Suprapubic skin (tissue), 4 donors: Measurements from ENCODE around the gene DCDC2C. TPM values are rescaled to one million over a fixed set of nuclear protein-coding genes. Genes with fewer than 3 reads are reported as not detected.

Source experiments
- DNase-seq, 2 donors: peaks; one replicate each; pipeline ENCODE4 v3.0.0-alpha.2; 2019; ENCODE audit warnings: low spot score in 2 of 2
- H3K27ac ChIP-seq: fragments of 200-600 bp; sonication (generic); one replicate; pipeline ENCODE4 v1.5.1; 2019
- H3K27me3 ChIP-seq: fragments of 200-600 bp; sonication (generic); one replicate; pipeline ENCODE4 v1.5.1; 2019
- H3K36me3 ChIP-seq: fragments of 200-600 bp; sonication (generic); one replicate; pipeline ENCODE4 v1.5.1; 2019
- H3K4me1 ChIP-seq: fragments of 200-600 bp; sonication (generic); one replicate; pipeline ENCODE4 v1.5.1; 2019
- H3K4me3 ChIP-seq: fragments of 200-600 bp; sonication (generic); one replicate; pipeline ENCODE4 v1.5.1; 2019; ENCODE audit warnings: mild to moderate bottlenecking
- H3K9me3 ChIP-seq: fragments of 200-600 bp; sonication (generic); one replicate; pipeline ENCODE4 v1.5.1; 2019
- EP300 ChIP-seq: sonication (generic); formaldehyde crosslinking; IDR thresholded peaks from one replicate; pipeline ENCODE4 v1.6.1; 2017; ENCODE audit warnings: antibody characterized with exemption
- POLR2A ChIP-seq, 2 donors: fragments of 450-650 bp; IDR thresholded peaks; one replicate each; pipeline ENCODE4 v1.6.1; 2017; ENCODE audit warnings: antibody characterized with exemption in 2 of 2, mild to moderate bottlenecking in 2 of 2, moderate library complexity in 2 of 2
- POLR2AphosphoS5 ChIP-seq, 3 donors: sonication (generic); formaldehyde crosslinking; IDR thresholded peaks; one replicate each; pipeline ENCODE4 v1.6.1; 2017; ENCODE audit warnings: antibody characterized with exemption in 3 of 3
- WGBS: methylation state at CpG from one replicate; pipeline ENCODE4 v1.1.5; 2018; 5-methylcytosine and 5-hydroxymethylcytosine counted together
- total RNA-seq, 4 donors: library from RNA; depleted of rRNA; stranded (reverse); fragments of >200 nt; gene quantifications; one replicate each; pipeline ENCODE4 v1.1.0, GENCODE V29; 2016
- TF ChIP-seq, protein P1 (sequence below), 2 donors: fragments of 200-600 bp in 1 of 2; fragments of 450-650 bp in 1 of 2; sonication (generic) in 1 of 2; IDR thresholded peaks; one replicate each; pipeline ENCODE4 v1.5.1; 2016 to 2019; ENCODE audit warnings: antibody characterized with exemption in 2 of 2, mild to moderate bottlenecking in 1 of 2, moderate library complexity in 1 of 2

Gene DCDC2C
- total RNA-seq, 4 donors from 2014 or later = 1.0 TPM; not detected in 3

DNA sequence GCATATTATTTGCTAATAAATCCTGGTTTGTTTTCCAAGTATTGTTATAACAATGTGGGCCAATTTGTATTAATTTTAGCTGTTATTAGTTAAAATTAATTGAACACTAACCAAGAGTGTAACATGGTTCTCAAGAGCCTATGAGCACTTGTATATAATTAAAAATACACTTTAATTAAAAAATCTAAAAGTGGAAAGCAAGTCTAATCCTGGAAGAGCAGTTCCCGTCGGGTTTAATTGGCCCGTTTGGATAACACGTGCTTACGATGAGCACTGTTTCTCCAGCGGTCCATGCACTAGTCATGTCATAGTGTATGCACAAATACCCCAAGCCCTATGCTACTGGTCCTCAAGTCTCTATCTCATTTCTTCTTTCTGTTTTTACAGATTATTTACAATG is 49.0 kb downstream of the DCDC2C start:
- no peak for TF ChIP-seq POLR2A (IDR thresholded peaks at IDR 0.05)
- no peak for TF ChIP-seq POLR2AphosphoS5 (IDR thresholded peaks at IDR 0.05)
- TF ChIP-seq EP300 = no peak
- TF ChIP-seq, protein P1, sequence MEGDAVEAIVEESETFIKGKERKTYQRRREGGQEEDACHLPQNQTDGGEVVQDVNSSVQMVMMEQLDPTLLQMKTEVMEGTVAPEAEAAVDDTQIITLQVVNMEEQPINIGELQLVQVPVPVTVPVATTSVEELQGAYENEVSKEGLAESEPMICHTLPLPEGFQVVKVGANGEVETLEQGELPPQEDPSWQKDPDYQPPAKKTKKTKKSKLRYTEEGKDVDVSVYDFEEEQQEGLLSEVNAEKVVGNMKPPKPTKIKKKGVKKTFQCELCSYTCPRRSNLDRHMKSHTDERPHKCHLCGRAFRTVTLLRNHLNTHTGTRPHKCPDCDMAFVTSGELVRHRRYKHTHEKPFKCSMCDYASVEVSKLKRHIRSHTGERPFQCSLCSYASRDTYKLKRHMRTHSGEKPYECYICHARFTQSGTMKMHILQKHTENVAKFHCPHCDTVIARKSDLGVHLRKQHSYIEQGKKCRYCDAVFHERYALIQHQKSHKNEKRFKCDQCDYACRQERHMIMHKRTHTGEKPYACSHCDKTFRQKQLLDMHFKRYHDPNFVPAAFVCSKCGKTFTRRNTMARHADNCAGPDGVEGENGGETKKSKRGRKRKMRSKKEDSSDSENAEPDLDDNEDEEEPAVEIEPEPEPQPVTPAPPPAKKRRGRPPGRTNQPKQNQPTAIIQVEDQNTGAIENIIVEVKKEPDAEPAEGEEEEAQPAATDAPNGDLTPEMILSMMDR (IDR thresholded peaks at IDR 0.05) = no peak
- no peaks in the 10 kb centered on the region for H3K4me1 ChIP-seq
- H3K4me3 ChIP-seq = no peak overlapping the region
- no peaks in the 10 kb centered on the region for H3K9me3 ChIP-seq
- 92% methylated on average over 6 of the region's 6 CpGs for WGBS
- no peak overlapping the region for H3K27ac ChIP-seq
- H3K36me3 ChIP-seq = no peaks in the 10 kb centered on the region
- H3K27me3 ChIP-seq = no peaks in the 10 kb centered on the region
- peak in 1 of 2 donors; percentile 13 for DNase-seq

DNA sequence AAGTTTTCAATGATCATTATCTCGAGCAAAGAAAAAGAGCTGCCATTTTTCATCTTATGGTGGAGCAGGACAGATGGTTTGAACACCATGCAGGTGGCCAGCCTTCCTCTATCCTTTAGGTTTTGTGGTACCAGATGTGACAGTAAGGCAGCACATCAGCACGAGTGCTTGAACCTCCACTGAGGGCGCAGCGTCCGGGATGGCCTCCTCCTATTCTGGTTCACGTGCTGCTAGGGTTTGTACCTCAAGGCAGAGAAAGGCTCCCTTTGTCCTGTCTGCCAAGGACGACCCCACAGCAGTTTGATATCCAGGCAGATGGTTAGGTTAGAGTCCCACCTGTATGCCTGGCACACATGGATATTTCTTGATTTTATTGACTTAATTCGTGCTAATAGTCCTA is 50.2 kb downstream of the DCDC2C start:
- Histone ChIP-seq H3K4me1 (no peaks in the 10 kb centered on the region), H3K27ac (no peak overlapping the region), H3K27me3 (peaks cover 6% of the 10 kb centered on the region), H3K36me3 (no peaks in the 10 kb centered on the region), H3K4me3 (no peak overlapping the region), H3K9me3 (no peaks in the 10 kb centered on the region)
- WGBS = 82% methylated on average over 8 of the region's 8 CpGs
- no peak for DNase-seq
- TF ChIP-seq EP300 (no peak), POLR2AphosphoS5 (IDR thresholded peaks at IDR 0.05) (no peak), POLR2A (IDR thresholded peaks at IDR 0.05) (no peak)
- TF ChIP-seq, protein P1 (IDR thresholded peaks at IDR 0.05) = no peak

DNA sequence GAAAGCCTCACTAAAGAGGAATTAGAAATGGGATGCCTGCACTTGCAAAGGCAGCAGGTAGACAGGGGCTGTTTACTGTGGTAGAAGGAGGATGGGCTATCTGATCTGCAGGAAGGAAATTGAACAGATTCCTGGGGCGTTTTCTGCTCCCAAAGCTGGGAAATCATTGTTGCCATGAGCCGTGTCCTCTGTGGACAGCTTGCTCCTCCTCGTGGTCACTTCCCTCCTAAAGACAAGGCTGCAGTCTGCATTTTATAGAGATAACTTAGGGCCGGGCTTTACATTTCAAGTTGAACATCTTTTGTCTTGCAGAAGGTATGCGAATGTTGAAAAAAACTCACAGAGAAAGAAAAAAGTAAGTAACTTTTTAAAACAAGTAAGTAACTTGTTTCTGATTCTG is 50.9 kb downstream of the DCDC2C start:
- Histone ChIP-seq H3K36me3 (no peaks in the 10 kb centered on the region), H3K4me1 (no peaks in the 10 kb centered on the region), H3K27ac (no peak overlapping the region), H3K9me3 (no peaks in the 10 kb centered on the region), H3K4me3 (no peak overlapping the region), H3K27me3 (peaks cover 6% of the 10 kb centered on the region)
- no peak for TF ChIP-seq EP300
- no peak for TF ChIP-seq POLR2AphosphoS5 (IDR thresholded peaks at IDR 0.05)
- TF ChIP-seq, protein P1 (IDR thresholded peaks at IDR 0.05) = no peak
- TF ChIP-seq POLR2A (IDR thresholded peaks at IDR 0.05) = no peak
- 37% methylated on average over 5 of the region's 5 CpGs for WGBS
- no peak for DNase-seq

DNA sequence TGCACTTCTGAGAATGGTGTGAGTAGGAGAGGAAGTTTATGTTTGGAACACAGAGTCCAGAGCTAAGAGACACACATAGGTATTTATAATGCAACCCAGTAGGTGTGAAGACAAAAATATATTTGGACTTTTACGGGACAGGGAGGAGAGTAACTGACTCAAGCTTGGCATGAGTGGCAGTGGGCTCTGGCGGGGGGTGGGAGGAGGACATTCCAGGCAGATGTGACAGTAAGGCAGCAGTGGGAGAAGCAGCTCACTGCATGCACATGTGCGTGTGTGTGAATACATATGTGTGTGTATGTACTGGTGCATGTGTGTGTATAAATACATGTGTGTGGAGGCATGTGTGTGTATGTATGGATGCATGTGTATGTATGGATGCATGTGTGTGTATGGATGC is 51.4 kb downstream of the DCDC2C start:
- Histone ChIP-seq H3K36me3 (no peaks in the 10 kb centered on the region), H3K27ac (no peak overlapping the region), H3K4me1 (no peaks in the 10 kb centered on the region), H3K4me3 (no peak overlapping the region), H3K9me3 (no peaks in the 10 kb centered on the region), H3K27me3 (peaks cover 6% of the 10 kb centered on the region)
- 66% methylated on average over 3 of the region's 3 CpGs for WGBS
- TF ChIP-seq POLR2AphosphoS5 (IDR thresholded peaks at IDR 0.05) (no peak), EP300 (no peak), POLR2A (IDR thresholded peaks at IDR 0.05) (no peak)
- TF ChIP-seq, protein P1 (IDR thresholded peaks at IDR 0.05) = no peak
- no peak for DNase-seq

DNA sequence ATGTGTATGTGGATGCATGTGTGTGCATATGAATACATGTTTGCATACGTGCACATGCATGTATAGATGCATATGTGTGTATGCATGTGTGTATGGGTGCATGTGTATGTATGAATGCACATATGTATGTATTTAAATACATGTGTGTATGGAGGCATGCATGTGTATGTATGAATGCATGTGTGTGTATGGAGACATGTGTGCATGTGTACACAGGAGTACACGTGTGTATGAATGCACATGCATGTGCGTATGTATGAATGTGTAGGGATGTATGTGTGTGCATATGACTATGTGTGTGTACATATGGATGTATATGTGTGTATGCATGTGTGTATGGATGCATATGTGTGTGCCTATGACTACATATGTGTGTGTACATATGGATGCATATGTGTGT is 51.9 kb downstream of the DCDC2C start:
- Histone ChIP-seq H3K27me3 (peaks cover 6% of the 10 kb centered on the region), H3K27ac (no peak overlapping the region), H3K36me3 (no peaks in the 10 kb centered on the region), H3K4me1 (no peaks in the 10 kb centered on the region), H3K4me3 (no peak overlapping the region), H3K9me3 (no peaks in the 10 kb centered on the region)
- TF ChIP-seq POLR2A (IDR thresholded peaks at IDR 0.05) (no peak), POLR2AphosphoS5 (IDR thresholded peaks at IDR 0.05) (no peak), EP300 (no peak)
- TF ChIP-seq, protein P1 (IDR thresholded peaks at IDR 0.05) = no peak
- 83% methylated on average over 3 of the region's 3 CpGs for WGBS
- DNase-seq = no peak
